Measurements from ENCODE around the gene LARP4.
A peak's percentile ranks its signal among the peaks of the same experiment; 100 is the strongest.

The LARP4 gene

DNA sequence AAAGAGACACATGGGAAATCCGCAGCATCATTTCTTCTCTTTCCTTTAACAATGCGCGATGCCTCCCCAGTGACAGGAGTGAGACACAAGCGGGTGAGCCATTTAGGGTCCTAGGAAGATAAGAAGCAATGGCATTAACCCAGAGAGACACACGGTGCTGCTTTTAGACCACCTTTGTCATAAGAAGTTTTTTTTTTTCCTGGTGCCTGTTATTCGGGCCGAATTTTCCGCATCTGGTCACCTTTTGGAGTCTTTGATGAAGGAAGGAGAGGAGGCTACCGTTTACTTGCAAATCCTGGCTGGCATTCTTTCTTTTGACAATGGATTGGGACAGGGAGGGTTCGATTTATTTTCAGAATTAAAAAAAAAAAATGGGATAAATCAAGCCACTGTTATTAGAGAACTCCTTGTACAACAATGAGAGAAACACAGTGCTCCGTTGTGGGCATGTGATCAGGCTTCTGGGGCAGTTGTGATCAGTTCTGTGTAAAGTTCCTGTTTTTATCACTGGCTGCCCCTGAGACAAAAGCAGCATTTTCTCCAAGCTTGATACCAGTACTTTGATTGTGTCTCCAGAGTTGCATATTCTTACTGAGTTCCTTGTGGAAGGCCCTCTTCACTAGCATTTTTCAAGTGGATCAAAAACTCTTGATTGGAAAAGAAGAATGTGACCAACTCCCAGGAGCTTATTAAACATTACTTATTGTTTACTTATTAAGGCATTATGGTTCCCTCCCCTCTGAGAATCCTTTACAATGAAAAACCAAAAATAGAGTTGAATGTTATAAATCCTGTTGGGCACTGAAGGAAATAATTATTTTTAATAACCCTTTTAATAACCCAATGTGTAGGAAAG is 105.2 kb downstream of the LARP4 start:
- Histone ChIP-seq H3K4me2 (ENCODE audit: low read depth, low read length, poor library complexity, severe bottlenecking) (peak overlapping the region; percentile 70), H3K36me3 (ENCODE audit: low read length) (no peaks in the 10 kb centered on the region), H3K79me2 (ENCODE audit: insufficient read depth, low read length) (peaks cover 38% of the 10 kb centered on the region), H3K9me3 (ENCODE audit: insufficient read depth, low read length) (no peaks in the 10 kb centered on the region), H3F3A (ENCODE audit: insufficient read depth) (peaks cover 11% of the 10 kb centered on the region; the same call in 1 of the 2 replicates), H4K20me1 (ENCODE audit: low read depth, low read length) (peaks cover 13% of the 10 kb centered on the region; the same call in 1 of the 2 replicates), H3K27ac (ENCODE audit: low read depth, low read length) (no peak overlapping the region), H2AFZ (ENCODE audit: low read depth, low read length, severe bottlenecking) (peak overlapping the region; percentile 84), H3K9me2 (replicated peaks; ENCODE audit: insufficient read depth, low read length) (no peaks in the 10 kb centered on the region), H3K27me3 (ENCODE audit: low read length) (no peaks in the 10 kb centered on the region), H3K4me3 (ENCODE audit: insufficient read depth, low read length, poor library complexity, severe bottlenecking) (peak overlapping the region; percentile 70), H3K9ac (ENCODE audit: low read length) (peak overlapping the region; percentile 80)
- TF ChIP-seq, protein P1, sequence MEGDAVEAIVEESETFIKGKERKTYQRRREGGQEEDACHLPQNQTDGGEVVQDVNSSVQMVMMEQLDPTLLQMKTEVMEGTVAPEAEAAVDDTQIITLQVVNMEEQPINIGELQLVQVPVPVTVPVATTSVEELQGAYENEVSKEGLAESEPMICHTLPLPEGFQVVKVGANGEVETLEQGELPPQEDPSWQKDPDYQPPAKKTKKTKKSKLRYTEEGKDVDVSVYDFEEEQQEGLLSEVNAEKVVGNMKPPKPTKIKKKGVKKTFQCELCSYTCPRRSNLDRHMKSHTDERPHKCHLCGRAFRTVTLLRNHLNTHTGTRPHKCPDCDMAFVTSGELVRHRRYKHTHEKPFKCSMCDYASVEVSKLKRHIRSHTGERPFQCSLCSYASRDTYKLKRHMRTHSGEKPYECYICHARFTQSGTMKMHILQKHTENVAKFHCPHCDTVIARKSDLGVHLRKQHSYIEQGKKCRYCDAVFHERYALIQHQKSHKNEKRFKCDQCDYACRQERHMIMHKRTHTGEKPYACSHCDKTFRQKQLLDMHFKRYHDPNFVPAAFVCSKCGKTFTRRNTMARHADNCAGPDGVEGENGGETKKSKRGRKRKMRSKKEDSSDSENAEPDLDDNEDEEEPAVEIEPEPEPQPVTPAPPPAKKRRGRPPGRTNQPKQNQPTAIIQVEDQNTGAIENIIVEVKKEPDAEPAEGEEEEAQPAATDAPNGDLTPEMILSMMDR (IDR thresholded peaks at IDR 0.05; ENCODE audit: insufficient read depth, low read length, poor library complexity, severe bottlenecking) = no peak
- no peak for TF ChIP-seq EZH2phosphoT487 (conservative IDR thresholded peaks at IDR 0.05; ENCODE audit: low read length)

DNA sequence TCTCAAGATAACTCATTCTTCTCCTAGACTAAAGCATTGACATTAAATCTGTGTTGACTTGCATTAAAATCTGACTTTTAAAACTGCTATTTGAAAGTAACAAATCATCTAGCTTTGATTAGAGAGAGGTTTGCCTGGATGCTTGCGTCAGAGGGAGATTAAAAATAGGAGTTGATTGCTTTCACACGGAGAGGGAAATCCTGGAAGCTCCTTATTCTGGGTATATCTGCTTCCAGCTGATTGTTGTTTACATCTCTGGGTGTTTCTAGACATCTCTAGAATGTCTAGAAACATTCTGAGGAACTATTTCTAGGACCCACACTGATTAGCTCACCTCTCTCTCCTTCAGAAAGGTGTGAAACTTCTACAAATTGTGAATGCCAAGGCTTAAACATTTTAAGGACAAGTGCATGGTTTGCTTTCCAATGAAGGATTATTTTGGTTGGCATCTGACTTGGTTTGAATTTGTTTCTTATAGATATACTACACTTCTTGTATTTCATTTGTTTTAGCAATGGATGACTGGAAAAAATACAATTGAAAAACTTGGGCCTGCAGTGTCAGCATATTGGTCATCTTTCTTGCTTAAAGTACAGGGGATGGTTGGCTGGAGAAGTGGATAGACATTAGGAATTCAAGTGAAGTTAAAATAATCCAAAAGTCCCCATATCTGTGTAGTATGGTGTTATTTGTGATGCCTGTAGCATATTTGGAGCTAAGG is 106.2 kb downstream of the LARP4 start:
- peak overlapping the region; percentile 70 for H3K4me2 ChIP-seq (ENCODE audit: low read depth, low read length, poor library complexity, severe bottlenecking)
- no peak overlapping the region for H2AFZ ChIP-seq (ENCODE audit: low read depth, low read length, severe bottlenecking)
- H3K9me2 ChIP-seq (replicated peaks; ENCODE audit: insufficient read depth, low read length) = no peaks in the 10 kb centered on the region
- H3K9me3 ChIP-seq (ENCODE audit: insufficient read depth, low read length) = no peaks in the 10 kb centered on the region
- H3K36me3 ChIP-seq (ENCODE audit: low read length) = no peaks in the 10 kb centered on the region
- H3K9ac ChIP-seq (ENCODE audit: low read length) = no peak overlapping the region
- peaks cover 11% of the 10 kb centered on the region; the same call in 1 of the 2 replicates for H3F3A ChIP-seq (ENCODE audit: insufficient read depth)
- TF ChIP-seq EZH2phosphoT487 (conservative IDR thresholded peaks at IDR 0.05; ENCODE audit: low read length) = no peak
- TF ChIP-seq, protein P1 (IDR thresholded peaks at IDR 0.05; ENCODE audit: insufficient read depth, low read length, poor library complexity, severe bottlenecking) = no peak
- H4K20me1 ChIP-seq (ENCODE audit: low read depth, low read length) = peaks cover 13% of the 10 kb centered on the region; the same call in 1 of the 2 replicates
- peaks cover 38% of the 10 kb centered on the region for H3K79me2 ChIP-seq (ENCODE audit: insufficient read depth, low read length)
- no peaks in the 10 kb centered on the region for H3K27me3 ChIP-seq (ENCODE audit: low read length)
- H3K4me3 ChIP-seq (ENCODE audit: insufficient read depth, low read length, poor library complexity, severe bottlenecking) = no peak overlapping the region
- H3K27ac ChIP-seq (ENCODE audit: low read depth, low read length) = no peak overlapping the region

DNA sequence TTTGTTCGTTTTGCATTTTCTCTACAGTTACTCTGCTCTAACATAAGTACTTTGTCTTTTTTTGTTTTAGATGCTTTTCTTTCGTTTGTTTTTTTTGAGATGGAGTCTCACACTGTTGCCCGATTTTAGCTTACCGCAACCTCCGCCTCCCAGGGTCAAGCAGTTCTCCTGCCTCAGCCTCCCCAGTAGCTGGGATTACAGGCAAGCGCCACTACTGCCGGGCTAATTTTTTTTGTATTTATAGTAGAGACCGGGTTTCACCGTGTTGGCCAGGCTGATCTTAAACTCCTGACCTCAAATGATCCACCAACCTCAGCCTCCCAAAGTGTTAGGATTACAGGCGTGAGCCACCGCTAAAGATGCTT is 106.8 kb downstream of the LARP4 start:
- no peak overlapping the region for H3K9ac ChIP-seq (ENCODE audit: low read length)
- no peaks in the 10 kb centered on the region for H3K36me3 ChIP-seq (ENCODE audit: low read length)
- no peak overlapping the region for H3K27ac ChIP-seq (ENCODE audit: low read depth, low read length)
- H3F3A ChIP-seq (ENCODE audit: insufficient read depth) = peaks cover 9% of the 10 kb centered on the region; the same call in 1 of the 2 replicates
- H3K27me3 ChIP-seq (ENCODE audit: low read length) = no peaks in the 10 kb centered on the region
- H3K79me2 ChIP-seq (ENCODE audit: insufficient read depth, low read length) = peaks cover 38% of the 10 kb centered on the region
- no peaks in the 10 kb centered on the region for H3K9me3 ChIP-seq (ENCODE audit: insufficient read depth, low read length)
- peaks cover 13% of the 10 kb centered on the region; the same call in 1 of the 2 replicates for H4K20me1 ChIP-seq (ENCODE audit: low read depth, low read length)
- H3K4me3 ChIP-seq (ENCODE audit: insufficient read depth, low read length, poor library complexity, severe bottlenecking) = no peak overlapping the region
- no peak for TF ChIP-seq EZH2phosphoT487 (conservative IDR thresholded peaks at IDR 0.05; ENCODE audit: low read length)
- TF ChIP-seq, protein P1 (IDR thresholded peaks at IDR 0.05; ENCODE audit: insufficient read depth, low read length, poor library complexity, severe bottlenecking) = no peak
- no peak overlapping the region for H2AFZ ChIP-seq (ENCODE audit: low read depth, low read length, severe bottlenecking)
- no peaks in the 10 kb centered on the region for H3K9me2 ChIP-seq (replicated peaks; ENCODE audit: insufficient read depth, low read length)
- no peak overlapping the region for H3K4me2 ChIP-seq (ENCODE audit: low read depth, low read length, poor library complexity, severe bottlenecking)

Measured in SU-DHL-6 (cell line).